NOMO-1 treated with dmso at 0.1 percent for 144 hours (cell line): ENCODE results near the gene ACP4.

Experiments used
- DNase-seq: peaks from one replicate; lab custom pipeline; 2025; ENCODE audit not compliant: unreplicated experiment; lab: John Stamatoyannopoulos, UW

The ACP4 gene

DNA sequence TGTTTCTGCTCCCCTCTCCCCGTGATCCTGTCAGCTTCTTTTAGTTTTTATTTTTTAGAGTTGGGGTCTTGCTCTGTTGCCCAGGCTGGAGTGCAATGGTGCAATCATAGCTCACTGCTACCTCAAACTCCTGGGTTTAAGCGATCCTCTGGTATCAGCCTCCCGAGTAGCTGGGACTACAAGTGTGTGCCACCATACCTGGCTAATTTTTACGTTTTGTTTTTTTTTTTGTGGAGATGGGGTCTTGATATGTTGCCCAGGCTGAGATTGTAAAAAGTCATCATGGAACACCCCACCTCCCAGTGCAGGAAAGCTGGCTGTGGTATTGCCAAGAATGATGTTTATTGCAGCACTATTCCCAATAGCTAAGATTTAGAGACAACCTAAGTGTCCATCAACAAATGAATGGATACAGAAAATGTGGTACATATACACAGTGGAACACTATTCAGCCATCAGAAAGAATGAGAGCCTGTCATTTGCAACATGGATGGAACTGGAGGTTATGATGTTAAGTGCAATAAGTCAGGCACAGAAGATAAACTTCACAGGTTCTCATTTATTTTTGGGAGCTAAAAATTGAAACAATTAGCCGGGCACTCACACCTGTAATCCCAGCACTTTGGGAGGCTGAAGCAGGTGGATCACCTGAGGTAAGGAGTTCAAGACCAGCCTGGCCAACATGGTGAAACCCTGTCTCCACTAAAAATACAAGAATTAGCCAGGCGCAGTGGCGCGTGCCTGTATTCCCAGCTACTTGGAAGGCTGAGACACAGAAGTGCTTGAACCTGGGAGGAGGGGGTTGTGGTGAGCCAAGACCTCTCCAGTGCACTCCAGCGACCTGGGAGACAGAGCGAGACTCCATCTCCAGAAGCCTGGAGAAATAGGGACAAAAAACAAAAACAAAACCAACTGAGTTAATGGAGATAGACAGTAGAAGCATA lies 49.8 kb downstream of the ACP4 start:
- DNase-seq = no peak

DNA sequence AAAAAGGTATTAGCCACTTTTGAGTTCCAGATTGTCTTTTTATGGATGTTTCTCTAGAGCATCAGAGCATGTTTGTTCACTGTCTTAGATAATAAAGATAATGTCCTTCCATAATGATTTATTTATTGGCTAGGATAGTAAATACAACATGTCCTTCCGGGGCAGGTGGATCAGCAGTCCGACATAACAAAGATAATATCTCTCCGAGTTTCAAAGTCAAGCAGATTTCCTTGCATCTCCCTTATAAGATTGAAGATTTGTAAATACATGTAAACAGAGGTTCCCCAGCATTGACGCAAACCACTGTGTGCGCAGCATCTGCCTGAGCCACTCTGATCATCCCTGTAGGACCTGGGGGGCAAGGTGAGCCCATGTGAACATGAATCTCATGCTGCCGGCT lies 51.9 kb downstream of the ACP4 start:
- DNase-seq = no peak

DNA sequence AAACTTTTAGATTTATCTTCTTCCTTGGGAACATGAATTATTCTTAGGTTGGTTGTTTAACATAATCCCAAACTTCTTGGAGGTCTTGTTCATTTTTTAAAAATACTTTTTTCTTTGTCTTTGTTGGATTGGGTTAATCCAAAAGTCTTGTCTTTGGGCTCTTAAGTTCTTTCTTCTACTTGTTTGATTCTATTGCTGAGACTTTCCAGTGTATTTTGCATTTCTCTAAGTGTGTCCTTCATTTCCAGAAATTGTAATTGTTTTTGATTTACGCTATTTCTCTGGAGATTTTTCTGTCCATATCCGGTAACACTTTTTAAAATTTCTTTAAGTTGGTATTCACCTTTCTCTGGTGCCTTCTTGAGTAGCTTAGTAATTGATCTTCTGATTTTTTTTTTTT lies 53.0 kb downstream of the ACP4 start:
- no peak for DNase-seq

DNA sequence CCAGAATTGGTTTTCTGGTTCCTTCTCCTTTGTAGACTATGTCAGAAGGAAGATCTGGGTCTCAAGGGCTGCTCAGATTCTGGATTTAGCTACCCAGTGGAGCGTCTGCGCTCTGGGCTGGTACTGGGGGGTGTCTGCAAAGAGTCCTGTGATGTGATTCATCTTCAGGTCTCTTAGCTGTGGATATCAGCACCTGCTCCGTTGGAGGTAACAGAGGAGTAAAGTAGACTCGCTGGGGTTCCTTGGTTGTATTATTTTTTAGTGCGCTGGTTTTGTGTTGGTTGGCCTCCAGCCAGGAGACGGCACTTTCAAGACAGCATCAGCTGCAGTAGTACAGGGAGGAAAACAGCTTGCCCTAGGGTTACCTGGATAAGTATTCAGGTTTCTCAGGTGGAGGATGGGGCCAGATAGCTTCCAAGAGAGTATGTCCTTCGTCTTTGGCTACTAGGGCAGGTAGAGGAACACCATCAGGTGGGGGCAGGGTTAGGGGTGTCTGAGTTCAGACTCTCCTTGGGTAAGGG lies 53.5 kb downstream of the ACP4 start:
- no peak for DNase-seq

DNA sequence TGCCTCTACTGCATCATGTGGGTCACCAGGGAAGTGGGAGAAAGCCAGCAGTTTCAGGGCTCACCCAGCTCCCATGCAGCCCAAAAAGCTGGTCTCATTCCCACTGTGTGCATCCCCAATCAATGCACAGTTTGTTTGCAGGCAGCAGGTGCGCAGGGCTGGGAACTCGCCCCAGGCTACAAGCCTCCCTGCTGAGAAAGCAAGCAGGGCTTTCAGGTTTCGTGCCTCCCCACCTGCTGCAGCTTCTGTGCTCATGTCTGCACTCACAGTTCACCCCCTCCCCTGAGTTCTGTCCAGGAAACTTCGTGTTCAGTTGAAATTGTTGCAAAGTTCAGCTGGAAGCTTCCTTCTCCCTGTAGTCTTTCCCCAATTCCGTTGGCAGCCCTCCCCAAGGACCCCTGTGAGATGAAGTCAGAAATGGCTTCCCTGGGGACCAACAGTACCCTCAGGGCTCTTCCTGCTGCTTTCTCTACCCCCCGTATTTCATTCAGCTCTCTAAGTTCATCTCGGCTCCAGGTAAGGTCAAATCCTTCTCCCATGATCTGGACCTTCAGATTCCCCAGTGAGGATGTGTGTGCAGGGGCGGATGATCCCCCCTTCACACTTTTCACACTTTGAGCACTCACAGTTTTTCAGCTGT lies 54.2 kb downstream of the ACP4 start:
- no peak for DNase-seq
